Astrocyte of the spinal cord (primary cell): ENCODE results near the gene PMIS2.

Experiments used
- DNase-seq: peaks from one replicate; pipeline ENCODE4 v3.0.0; 2011; ENCODE audit warnings: low read depth, low spot score
- H3K4me3 ChIP-seq: 2 replicates; pipeline ENCODE4 v1.5.1; 2011; ENCODE audit warnings: low read depth, mild to moderate bottlenecking, low read length, moderate library complexity
- CTCF ChIP-seq: IDR thresholded peaks from 2 replicates; pipeline ENCODE4 v1.5.1; 2012; ENCODE audit warnings: low read depth, mild to moderate bottlenecking, low read length, inconsistent platforms
- in situ Hi-C: cut with HindIII; loops from 2 replicates; pipeline ENCODE4 v1.10.0; 2017; ENCODE audit warnings: low sequenced_read_pairs

The PMIS2 gene

DNA sequence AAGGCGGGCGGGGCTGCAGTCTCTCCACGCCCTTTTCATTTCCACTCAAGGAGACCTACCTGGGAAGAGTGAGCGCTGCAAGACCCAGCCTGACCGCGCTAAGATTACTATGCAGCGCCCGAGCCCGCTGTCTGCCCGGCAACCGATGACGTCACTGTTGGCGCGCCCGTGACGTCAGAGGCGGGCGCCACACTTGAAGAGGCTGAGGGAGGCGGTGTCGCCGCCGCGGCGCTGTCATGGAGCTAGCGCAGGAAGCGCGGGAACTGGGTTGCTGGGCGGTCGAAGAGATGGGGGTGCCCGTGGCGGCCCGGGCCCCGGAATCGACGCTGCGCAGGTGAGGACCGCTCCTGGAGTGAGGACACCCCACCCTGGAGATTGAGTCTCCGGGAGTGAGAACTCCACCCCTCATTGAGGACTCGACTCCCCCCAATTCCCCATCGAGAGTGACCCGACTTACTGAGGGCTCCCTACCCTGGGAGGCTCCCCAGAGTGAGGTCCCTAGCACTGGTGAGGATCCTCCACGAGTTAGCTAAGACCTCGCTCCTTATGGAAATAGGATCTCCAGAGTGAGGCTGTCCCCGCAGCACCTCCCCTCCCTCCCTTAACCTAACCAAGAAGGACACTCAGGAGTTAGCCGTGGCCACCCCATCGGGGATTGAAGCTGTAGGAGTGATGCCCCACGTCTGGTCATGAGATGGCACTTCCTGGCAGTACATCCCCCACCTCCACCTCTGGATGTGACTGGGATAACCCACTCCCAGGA is 26.8 kb downstream of the PMIS2 start, which contains the start of gene HAUS5:
TSS of gene HAUS5 (plus strand) at position 177 of the 763 bp plus-strand sequence. CDS start at position 237, 60 bp downstream.
- in situ Hi-C loops: no loop called here

GRCh38 chr19:35613574-35613973 is 27.6 kb downstream of the PMIS2 start:
- in situ Hi-C loops: no loop called here
- TF ChIP-seq CTCF: no peak

More for the DNA sequence above, 26.8 kb downstream of the PMIS2 start, which contains the start of gene HAUS5:
- peak within 1 kb of the TSS; percentile 94 for H3K4me3 ChIP-seq
- DNase-seq: peak; percentile 95
- TF ChIP-seq CTCF: no peak

DNA sequence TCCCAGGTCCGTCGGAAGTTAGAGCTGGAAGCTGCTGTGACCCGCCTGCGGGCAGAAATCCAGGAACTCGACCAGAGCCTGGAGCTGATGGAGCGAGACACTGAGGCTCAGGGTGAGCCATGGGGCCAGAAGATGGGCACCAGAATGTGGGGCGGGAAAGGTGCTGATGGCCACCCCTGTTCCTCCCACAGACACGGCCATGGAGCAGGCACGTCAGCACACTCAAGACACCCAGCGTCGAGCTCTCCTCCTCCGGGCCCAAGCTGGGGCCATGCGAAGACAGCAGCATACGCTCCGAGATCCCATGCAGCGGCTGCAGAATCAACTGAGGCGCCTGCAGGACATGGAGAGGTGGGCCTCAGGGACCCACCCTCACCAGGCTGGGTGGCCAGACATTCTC is 29.1 kb downstream of the PMIS2 start:
- in situ Hi-C loops: no loop called here
- TF ChIP-seq CTCF: no peak
- no peak for DNase-seq
- H3K4me3 ChIP-seq: no peak overlapping the region

More at GRCh38 chr19:35613574-35613973, 27.6 kb downstream of the PMIS2 start:
- H3K4me3 ChIP-seq: no peak overlapping the region
- DNase-seq: no peak

DNA sequence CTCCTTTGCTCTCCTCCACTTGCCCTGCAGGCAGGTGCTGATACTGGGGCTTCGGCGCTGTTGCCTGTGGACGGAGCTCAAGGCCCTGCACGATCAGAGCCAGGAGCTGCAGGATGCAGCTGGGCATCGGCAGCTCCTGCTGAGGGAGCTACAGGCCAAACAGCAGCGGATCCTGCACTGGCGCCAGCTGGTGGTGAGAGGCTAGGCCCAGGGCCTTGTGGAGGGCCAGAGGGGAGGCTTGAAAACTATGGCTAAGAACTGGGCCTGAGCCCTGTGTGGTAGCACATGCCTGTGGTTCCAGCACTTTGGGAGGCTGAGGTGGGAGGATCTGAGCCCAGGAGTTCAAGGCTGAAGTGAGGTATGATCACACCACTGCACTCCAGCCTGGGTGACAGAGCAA is 32.9 kb downstream of the PMIS2 start:
- TF ChIP-seq CTCF: peak; percentile 10
- DNase-seq: no peak
- in situ Hi-C loops: no loop called here
- H3K4me3 ChIP-seq: no peak overlapping the region

GRCh38 chr19:35619290-35619923 is 33.4 kb downstream of the PMIS2 start:
- H3K4me3 ChIP-seq: no peak overlapping the region
- DNase-seq: no peak
- in situ Hi-C loops: no loop called here
- TF ChIP-seq CTCF: no peak

DNA sequence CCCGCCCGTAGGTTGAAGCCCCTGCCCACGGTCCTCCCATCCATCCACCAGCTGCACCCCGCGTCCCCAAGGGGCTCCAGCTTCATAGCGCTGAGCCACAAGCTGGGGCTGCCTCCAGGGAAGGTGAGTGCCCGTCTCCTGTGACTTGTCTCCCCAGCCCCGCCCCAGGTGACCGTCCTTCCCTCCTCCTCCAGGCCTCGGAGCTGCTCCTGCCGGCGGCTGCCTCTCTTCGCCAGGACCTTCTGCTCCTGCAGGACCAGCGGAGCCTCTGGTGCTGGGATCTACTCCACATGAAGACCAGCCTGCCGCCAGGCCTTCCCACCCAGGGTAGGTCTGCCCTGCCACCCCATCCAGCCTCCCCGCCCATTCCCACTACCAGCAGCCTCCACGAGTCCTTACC is 34.0 kb downstream of the PMIS2 start:
- in situ Hi-C loops: no loop called here
- no peak for DNase-seq
- H3K4me3 ChIP-seq: no peak overlapping the region
- no peak for TF ChIP-seq CTCF
